ENCODE data around the gene NRG3.

GRCh38 chr10:82643076-82643475, 768.1 kb downstream of the NRG3 start:
- no peak for TF ChIP-seq CTCF (IDR thresholded peaks at IDR 0.05)
- no peak for TF ChIP-seq POLR2A (IDR thresholded peaks at IDR 0.05)
- TF ChIP-seq POLR2AphosphoS5 (IDR thresholded peaks at IDR 0.05): no peak
- no peak for TF ChIP-seq EP300 (IDR thresholded peaks at IDR 0.05)

All from gastroesophageal sphincter (tissue), 3 donors.